HG03159 (cell line): ENCODE results near the gene FLYWCH1.
"Not testable (repeated sequence)": the region's sequence is repeated elsewhere in the genome, so short reads cannot be mapped to it uniquely, and the experiment has no call there.

Experiments used
- ATAC-seq: cut with Tn5 transposase; IDR thresholded peaks from one replicate; pipeline ENCODE4 v1.9.1; 2021; ENCODE audit warnings: mild to moderate bottlenecking, moderate library complexity; ENCODE audit not compliant: unreplicated experiment

FLYWCH1 gene

DNA sequence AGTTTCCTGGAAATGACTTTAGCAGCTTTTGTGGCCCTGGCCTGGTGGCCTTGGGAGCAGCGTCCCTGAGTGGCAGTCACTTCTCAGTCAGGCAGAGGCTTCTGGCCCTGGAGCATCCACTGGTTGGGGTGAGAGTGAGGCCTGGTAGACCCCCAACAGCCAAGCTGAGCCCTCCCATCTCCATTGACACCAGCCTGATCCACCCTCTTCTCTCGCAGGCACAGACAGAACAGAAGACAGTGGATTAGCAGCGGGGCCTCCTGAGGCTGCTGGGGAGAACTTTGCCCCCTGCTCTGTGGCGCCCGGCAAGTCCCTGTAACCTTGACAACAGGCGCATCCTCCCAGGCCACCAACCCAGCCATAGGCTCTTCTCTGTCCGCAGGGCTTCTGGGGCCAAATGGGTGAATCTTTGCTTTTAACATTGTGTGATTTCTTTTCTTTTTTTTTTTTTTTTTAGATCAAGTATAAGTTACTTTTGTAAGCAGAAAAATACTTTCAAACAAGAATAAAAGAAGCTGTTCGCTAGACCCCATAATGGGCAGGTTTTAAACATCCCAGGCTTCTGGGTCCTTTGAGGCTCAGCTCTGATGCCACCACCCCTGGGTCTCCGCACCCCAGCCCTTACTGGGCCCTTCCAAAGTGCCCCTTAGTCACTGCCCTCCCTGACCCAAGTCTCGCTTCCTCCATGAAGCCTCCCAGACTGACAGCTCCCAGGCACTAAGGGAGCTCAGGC lies 12.7 kb upstream of the FLYWCH1 start:
- no peak for ATAC-seq

DNA sequence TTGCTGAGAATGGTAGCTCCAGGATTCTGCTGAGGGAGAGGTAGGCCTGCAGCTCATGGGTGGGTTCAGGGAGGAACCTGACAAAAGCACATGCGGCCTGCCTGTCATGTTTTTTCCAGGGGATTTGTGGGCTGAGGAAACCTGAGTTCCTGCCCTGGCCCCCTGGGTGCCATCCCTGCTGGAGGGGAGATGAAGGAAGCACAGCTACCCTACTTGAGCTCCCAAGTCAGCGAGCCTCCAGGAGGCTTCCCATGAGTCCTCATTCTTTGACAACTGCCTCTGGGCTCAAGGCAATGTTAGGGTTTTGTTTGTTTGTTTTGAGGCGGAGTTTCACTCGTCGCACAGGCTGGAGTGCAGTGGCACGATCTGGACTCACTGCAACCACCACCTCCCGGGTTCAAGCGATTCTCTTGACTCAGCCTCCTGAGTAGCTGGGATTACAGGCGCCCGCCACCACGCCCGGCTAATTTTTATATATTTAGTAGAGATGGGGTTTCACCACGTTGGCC lies 12.1 kb upstream of the FLYWCH1 start:
- no peak for ATAC-seq

DNA sequence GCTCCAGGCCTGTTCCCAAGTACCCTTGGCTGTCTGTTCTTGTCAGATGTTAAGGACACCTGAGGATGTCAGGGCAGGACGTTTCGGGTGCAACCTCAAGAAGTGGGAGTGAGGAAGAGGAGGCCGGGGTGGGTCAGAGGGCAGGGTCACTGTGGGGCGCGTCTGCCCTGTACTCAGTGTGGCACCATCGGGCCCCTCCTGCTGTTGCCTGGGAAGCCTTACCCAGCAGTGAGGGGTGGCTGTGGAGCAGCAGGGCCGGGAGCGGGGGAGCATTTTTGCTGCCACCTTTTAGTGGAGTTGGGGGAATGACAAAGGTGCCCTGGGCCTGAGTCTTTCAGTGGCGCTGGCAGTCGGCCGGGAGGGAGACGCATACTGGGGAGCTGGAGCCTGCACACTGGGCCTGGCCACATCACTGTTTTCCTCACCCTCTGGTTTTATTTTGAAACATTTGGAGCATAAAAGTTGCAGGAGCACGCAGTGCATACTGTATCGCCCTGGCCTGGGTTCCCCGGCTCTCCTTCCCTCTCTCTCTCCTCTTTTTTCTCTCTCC lies 11.1 kb upstream of the FLYWCH1 start:
- no peak for ATAC-seq

DNA sequence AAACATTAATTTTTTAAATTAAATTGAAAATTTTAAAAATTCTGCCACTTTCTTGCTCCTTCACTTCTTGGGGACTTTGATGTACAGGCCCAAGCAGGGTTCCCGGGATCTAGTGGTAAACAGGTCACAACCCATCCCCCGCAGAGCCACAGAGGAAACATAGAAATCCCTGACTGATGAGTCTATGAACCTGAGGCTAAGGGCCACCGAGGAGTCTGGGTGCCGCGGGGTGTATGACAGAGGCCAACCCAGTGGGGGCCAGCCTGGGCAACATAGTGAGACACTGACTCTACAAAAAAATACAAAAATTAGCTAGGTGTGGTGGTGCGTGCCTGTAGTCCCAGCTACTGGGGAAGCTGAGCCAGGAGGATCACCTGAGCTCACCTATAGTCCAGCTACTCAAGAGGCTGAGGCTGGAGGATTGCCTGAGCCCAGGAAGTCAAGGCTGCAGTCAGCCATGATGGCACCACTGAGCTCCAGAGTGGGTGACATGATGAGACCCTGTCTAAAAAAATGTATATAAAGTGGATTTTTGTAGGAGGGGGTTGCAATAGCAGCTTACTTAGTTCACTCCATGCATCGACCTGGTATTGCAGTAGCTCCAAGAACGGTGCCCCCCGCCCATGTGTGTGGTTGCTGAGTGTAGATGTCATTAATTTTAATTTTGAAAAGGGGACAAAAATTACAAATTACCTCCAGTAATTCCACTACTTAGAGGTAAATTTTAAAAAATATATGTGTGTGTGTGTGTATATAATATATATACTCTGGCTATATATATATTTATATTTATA lies 9.2 kb upstream of the FLYWCH1 start:
- no peak for ATAC-seq

DNA sequence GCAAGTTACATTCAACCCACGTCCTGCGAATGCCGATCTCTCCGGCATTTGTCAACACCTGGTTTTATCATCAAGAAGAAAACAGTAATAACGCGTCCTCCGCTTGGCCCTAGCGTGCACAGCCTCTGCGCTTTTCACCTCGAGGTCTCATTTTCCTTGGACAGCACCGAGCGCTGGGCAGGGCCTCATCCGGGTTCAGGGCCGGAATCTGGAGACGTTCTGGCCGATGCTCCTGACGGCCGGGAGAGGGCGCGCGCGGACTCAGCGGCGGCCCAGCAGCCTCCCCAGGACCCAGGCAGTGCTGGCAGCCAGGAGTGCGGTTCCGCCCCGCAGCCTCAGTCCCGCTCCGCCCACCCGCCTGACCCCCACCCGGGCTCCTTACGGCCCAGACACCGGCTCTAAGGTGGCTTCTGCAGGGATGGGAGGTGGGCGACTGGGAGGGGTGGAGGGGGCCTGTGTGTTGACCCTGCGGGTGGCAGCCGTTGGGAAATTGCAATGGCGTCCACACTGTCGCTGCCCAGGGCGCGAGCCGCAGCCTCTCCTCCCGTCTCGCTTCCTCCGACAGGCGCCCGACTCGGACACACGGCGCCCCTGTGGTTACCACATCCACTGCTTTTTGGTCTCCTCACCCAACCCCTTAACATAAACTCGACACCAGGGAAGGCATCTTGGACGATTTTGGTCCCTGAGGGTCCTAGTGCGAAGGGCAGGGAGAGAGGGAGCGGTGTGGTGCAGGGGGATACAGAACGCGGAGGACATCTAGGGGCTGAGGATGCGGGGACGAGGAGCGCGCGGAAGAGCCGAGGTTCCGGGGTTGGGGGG lies 7.4 kb upstream of the FLYWCH1 start:
- ATAC-seq = peak; percentile 42

DNA sequence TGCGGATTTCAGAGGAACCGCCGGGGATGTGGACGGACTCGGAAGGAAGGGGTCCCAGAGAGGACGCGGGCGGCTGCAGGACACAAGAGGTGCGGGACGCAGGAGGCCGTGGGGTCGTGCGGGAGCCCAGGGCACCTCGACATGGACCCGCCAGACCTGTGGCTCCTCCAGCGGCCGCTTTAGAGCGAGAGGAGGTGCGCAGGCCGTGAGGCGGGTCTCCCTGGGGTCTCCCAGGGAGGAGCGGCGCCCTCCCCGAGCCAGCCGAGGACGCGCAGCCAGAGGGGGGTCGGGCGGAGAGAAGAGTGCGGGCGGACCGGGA lies 6.8 kb upstream of the FLYWCH1 start:
- no peak for ATAC-seq

DNA sequence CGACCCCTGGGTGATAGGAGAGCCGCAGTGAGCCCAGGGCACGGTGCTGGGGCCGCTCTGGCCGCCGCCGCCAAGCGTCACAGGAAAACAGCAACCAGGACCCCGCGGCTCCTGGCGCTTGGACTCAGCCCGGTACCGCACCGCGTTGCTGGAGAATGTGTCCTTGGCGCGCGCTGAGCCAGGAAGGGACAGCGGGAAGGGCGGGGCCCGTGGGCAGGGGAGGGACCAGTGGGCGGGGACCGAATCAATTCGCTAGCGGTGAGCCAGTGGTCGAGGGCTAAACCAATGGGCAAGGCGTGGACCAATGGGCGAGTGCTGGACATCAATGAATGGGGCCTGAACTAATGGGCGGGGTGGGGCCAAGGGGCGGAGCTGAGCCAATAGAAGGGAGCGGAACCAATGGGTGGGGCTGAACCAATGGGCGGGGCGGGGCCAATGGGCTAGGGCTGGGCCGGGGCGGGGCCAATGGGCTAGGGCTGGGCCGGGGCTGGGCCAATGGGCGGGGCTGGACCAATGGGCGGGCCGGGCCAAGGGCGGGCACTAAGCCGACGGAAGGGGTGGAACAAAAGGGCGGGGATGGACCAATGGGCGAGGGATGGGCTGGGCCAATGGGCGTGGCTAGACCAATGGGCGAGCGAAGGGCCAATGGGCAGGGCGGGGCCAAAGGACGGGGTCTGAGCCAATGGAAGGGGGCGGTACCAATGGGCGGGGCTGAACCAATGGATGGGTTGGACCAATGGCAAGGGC lies 6.3 kb upstream of the FLYWCH1 start:
- peak; percentile 65 for ATAC-seq

DNA sequence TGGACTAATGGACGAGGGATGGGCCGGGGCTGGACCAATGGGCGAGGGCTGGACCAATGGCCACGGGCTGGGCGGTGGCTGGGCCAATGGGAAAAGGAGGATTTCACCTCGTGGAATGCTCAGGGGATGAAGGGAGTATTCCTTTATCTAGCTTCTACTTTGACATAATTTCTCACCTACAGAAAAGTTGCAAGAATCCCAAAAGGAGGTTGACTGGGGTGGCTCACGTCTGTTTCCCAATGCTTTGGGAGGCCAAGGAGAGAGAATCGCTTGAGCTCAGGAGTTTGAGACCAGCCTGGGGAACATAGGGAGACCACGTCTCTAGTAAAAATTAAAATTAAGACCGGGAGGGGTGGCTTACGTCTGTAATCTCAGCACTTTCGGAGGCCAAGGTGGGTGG lies 5.7 kb upstream of the FLYWCH1 start:
- no peak for ATAC-seq

DNA sequence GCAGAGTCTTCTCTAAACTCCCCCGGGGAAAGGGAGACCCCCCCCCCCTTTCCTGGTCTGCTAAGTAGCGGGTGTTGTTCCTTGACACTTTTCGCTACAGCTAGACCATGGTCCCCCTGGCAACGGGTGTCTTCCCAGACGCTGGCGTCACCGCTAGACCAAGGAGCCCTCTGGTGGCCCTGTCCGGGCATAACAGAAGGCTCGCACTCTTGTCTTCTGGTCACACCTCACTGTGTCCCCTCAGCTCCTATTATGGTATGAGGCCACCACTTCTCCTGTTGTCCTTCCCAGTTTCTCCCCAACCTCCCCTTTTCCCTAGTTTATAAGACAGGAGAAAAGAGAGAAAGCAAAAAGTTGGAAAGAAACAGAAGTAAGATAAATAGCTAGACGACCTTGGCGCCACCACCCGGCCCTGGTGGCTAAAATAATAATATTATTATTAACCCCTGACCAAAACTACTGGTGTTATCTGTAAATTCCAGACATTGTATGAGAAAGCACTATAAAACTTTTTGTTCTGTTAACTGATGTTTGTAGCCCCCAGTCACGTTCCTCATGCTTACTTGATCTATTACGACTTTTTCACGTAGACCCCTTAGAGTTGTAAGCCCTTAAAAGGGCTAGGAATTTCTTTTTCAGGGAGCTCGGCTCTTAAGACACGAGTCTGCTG lies 4.5 kb upstream of the FLYWCH1 start:
- ATAC-seq = not testable (repeated sequence)

DNA sequence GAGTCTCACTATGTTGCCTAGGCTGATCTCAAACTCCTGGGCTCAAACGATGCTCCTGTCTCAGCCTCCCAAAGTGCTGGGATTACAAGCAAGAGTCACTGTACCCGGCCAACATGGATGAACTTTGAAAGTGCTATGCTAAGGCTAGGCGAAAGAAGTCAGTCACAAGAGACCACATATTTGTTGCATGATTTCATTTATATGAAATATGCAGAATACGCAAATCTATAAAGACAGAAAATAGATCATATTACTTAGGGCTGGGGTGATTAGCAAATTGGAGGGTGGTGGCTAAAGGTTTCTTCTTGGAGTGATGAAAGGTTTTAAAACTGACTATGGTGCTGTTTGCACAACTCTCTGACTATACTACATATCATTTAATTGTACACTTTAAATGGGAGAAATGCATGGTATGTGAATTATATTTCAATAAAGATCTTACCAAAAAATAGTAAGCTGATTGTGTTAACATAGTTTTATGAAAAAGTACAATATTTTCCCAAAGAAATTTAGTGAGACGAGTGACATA lies 1.2 kb upstream of the FLYWCH1 start:
- ATAC-seq = no peak

DNA sequence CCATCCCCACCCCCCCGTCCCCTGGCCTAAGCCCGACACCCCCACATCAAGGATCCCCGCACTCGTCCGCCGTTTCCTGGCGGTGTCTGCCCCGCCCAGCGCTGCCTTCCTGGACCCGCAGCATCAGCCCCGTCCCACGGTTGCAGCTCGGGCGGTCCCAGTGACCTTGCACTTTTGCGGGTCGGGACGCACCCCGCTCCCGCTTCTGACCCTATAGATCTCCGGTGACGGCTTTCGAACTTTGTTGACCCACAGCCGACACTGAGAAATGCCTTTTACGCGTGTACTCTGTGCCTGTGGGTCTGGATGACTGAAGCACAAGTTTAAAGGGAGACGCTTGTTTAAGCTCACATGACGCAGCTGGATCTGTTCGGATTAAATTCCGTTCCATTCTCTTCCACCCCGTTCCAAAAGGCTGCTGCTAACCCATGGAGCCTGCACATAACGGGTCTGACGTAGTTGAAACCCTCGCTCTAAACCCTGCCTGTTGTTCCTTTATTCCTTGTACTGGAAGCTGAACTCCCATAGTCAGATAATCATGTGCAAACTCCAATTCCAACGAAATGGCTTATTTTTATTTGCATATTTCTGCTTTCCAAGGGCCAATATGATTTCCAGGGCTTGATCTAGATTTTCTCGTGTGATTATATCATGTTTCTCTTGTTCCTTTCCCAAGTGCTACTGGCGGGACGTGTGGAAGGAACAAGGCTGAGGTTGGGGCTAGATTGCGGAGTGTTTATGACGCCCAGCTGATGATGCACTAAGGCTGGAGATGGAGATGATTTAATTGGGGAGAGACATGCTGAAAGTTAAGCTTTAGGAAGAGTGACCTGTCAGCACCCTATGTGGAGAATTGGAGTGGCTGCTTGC lies 834 bp downstream of the FLYWCH1 start:
- ATAC-seq = peak; percentile 25

DNA sequence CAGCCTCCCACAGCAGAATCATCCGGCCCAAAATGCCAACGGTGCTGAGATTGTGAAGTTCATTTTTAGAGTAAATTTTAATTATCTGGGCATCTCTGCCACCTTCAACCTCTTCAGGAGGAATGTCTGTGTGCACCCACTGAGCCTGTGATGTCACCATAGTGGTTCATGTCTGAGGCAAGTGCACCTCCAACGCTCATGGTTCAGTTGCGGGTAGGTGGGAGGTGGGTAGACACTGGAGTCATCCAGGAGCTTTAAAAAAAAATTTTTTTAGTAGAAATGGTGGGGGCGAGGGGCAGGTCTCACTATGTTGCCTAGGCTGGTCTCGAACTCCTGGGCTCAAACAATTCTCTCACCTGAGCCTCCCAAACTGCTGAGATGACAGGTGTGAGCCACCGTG lies 1.9 kb downstream of the FLYWCH1 start:
- no peak for ATAC-seq

DNA sequence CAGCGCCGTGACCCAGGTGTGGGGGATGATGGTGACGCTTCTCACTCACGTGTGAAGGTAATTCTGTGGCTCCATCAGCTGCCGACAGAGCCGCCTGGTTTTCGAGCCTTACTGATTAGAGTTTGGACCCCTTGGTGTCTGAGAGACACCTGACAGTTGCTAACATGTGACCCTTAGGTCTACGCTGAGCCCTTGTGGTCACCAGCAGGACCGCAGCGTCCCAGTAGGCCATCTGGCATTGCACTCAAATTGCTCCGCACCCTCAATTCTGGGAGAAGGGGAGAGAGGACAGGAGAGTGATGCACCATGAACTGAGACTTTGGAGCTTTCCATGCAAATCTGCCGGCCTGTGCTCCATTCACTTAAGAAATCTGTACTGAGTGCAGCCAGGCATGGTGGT lies 2.5 kb downstream of the FLYWCH1 start:
- ATAC-seq = no peak

DNA sequence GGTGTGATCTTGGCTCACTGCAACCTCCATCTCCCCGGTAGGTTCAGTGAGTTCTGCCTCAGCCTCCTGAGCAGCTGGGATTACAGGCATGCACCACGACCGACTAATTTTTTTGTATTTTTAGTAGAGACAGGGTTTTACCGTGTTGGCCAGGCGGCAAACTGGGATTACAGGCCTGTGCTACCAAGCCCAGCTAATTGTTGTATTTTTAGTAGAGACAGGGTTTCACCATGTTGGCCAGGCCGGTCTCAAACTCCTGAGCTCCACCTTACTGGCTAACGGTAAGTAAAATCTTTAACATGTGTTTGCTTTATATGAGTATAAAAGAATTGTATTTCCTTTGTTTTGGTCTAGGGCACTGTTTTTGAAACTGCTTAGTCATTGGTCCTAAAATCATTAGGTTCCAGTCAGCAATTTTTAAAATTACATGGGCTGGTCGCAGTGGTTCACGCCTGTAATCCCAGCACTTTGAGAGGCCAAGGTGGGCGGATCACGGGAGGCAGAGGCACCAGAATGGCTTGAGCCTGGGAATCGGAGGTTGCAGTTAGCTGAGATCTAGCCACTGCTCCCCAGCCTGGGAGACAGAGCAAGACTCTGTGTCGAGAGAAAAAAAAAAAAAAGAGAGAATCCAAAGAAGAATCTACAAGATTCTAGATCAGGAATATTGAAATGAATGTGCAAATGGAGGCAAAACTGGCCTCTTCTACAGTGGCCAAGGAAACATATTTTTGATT lies 3.6 kb downstream of the FLYWCH1 start:
- ATAC-seq = no peak

DNA sequence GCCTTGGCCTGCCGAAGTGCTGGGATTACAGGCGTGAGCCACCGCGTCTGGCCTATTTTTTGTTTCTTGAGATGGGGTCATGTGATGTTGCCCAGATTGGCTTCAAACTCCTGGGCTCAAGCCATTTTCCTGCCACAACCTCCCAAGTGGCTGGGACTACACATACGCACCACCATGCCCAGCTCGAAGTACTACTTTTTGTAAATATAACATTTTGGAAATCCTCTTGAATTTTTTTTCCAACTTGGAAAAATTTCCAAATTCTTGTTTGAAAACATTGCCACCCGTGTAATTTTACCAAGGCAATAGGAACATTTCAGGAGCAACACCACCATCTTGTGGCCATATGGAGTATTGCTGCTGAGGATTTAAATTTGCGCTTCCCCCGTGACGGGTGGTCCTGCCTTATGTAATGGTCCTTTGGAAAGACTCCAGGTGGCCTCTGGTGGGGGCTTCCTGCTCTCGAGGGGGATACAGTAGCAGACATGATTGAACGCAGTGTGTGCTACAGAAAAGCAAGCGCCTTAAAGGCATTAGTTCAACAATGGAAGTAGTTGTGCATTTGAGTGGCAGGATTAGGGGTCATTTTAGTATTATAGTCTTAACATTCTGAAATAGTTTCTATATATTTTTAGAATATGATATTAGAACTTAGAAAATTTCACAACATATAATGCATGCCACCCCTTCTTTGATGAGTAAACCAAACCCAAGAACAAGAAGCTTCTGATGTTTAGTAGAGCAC lies 8.0 kb downstream of the FLYWCH1 start:
- ATAC-seq = no peak

DNA sequence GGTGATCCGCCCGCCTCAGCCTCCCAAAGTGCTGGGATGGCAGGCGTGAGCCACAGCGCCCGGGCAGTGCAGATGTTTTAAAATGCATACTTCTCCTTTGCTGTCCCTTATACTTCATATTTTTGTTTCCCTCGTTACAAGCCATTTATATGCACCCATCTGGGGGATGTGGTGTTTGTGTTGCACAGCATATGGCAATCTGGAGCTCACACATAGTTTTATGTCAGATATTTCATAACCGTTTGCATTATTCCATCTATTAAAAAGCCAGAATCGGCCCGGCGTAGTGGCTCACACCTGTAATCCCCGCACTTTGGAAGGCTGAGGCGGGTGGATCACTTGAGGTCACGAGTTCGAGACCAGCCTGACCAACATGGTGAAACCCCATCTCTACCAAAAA lies 11.8 kb downstream of the FLYWCH1 start:
- ATAC-seq = no peak
